Neural cell (in vitro differentiated cells): ENCODE data around the gene TIMM13. TPM values are rescaled to one million over a fixed set of nuclear protein-coding genes. Genes with fewer than 3 reads are reported as not detected.

Experiments
- polyA plus RNA-seq: library from polyadenylated mRNA; depleted of rRNA; stranded (reverse); fragments of >200 nt; gene quantifications from 2 replicates; pipeline ENCODE4 v1.2.3, GENCODE V29; 2014

TIMM13 gene
- polyA plus RNA-seq, 1 donor from 2014 or later: 73.0 TPM

Other genes starting within 250 kb of the TIMM13 start
- 219 and 254 TPM in 2 replicates for gene PLEKHJ1, start 191.3 kb downstream of the TIMM13 start, polyA plus RNA-seq
- 14.4 and 51.6 TPM in 2 replicates for gene SF3A2, start 190.8 kb downstream of the TIMM13 start, polyA plus RNA-seq
- 57.5 and 71.5 TPM in 2 replicates for gene AMH, start 178.3 kb downstream of the TIMM13 start, polyA plus RNA-seq
- 1.3 and 1.4 TPM in 2 replicates for gene JSRP1, start 171.2 kb downstream of the TIMM13 start, polyA plus RNA-seq
- gene PEAK3, start 145.4 kb downstream of the TIMM13 start, polyA plus RNA-seq: not detected in 2 replicates
- gene LINGO3, start 119.4 kb downstream of the TIMM13 start, polyA plus RNA-seq: 1.2 and 2.7 TPM in 2 replicates
- gene LSM7, start 99.0 kb downstream of the TIMM13 start, polyA plus RNA-seq: 520 and 550 TPM in 2 replicates
- gene SPPL2B, start 98.9 kb downstream of the TIMM13 start, polyA plus RNA-seq: 68.7 and 86.8 TPM in 2 replicates
- not detected in 2 replicates for gene TMPRSS9, start 67.3 kb downstream of the TIMM13 start, polyA plus RNA-seq
- gene LMNB2, start 29.4 kb upstream of the TIMM13 start, polyA plus RNA-seq: 44.1 and 48.8 TPM in 2 replicates
- 0.44 TPM in 1 of 2 replicates, not detected in the other for gene GADD45B, start 48.5 kb upstream of the TIMM13 start, polyA plus RNA-seq